Fibroblast of skin of back (primary cell): ENCODE data around the gene MAP3K5.
A peak's percentile ranks its signal among the peaks of the same experiment; 100 is the strongest.

ENCODE experiments used
- DNase-seq: peaks from one replicate; pipeline ENCODE4 v3.0.0-alpha.2; 2013

The MAP3K5 gene

DNA sequence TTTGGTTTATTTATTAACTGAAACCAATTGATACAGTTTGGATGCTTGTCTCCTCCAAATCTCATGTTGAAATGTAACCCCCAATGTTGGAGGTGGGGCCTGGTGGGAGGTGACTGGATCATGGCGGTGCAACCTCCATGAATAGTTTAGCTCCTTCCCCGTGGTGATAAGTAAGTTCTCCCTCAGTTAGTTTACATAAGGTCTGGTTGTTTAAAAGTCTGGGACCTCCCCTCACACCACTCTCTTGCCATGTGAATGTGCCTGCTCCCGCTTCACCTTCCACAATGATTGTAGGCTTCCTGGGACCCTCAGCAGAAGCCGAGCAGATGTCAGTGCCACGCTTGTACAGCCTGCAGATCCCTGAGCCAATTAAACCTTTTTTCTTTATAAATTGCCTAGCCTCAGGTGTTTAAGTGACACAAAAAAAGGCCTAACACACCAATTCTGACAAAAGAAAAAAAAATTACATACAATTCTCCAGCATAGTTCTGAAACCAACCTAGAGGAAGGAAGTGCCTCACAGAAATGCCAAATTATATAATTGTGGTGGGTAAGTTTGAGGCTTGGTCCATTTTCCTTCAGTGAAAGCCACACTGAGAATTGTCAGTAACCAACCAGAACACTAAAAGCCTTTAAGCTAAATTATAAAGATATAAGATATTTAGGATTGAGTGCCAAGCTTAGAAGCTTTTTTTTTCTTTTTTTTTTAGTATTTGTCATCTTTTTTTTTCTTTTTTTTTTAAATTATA is 257.1 kb downstream of the MAP3K5 start:
- no peak for DNase-seq

DNA sequence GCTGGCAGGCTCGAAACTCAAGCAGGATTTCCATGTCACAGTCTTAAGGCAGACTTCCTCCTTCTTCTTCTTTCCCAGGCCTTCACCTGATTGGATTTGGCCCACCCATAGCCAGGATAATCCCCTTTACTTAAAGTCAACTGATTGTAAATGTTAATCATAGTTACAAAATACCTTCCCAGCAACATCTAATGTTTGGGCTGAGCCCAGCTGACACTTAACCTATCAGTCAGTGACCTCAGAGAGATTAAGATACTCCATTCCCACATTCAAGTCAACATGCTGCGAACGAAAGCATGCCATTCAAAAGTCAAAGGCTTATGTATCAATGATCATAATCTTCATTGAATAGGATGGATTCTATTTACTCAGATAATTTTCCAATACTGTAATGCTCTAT is 258.0 kb downstream of the MAP3K5 start:
- DNase-seq = no peak

GRCh38 chr6:136533487-136533886 is 258.8 kb downstream of the MAP3K5 start:
- no peak for DNase-seq

GRCh38 chr6:136532030-136532429 is 260.2 kb downstream of the MAP3K5 start:
- DNase-seq = no peak

DNA sequence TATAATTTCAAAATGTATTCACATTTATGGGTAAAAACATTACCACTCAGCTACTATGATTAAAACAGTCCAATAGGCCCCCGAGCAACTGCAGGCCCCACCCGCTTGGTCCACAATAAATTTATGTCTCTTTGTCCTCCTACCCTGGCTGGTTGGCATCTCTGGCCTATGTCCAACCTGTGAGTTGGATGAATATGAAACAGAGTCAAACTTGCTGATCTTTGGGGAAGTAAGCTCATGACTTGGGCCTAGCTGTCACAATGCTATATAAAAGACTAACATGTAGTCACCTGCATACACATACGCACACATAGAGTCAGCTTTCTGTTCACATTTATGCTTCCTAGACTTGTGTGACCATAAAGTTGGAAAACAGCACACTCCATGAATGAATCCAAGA is 262.6 kb downstream of the MAP3K5 start:
- DNase-seq = no peak

DNA sequence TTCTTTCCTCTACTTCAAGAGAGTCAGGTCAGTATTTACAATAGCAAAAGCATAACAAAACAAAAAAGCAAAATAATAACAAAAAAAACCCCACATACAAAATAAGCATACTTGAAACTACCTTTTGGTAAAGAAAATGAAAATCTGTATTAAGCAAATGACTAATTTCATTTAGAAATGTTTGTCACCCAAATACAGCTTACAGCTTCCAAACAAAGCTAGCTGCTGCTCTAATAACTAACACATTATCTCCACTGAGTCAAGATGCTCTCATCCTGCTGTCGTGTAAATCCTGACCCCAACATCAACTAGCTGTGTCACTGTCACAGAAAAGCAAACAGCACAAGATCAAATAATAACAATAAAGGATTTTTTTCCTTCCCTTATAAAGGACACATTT is 263.8 kb downstream of the MAP3K5 start:
- DNase-seq = peak; percentile 12

DNA sequence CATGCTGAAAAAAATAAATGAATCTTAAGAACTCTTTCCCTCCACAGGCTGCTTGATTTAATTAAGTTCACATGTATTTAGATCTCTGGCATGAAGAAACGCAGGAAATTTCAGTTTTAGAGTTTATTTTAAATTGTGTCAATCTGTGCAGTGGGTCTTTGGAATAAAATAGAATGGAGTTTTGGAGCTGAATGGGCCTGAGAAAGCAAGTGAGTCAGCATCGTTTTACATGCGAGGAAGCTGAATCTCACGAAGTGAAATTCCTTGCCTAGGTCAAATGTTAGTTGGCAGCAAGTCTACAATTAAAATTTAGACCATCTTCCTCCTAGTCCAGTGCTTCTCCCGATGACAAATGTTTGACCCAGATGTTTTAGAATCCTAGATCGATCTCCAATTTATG is 264.4 kb downstream of the MAP3K5 start:
- DNase-seq = peak; percentile 19

DNA sequence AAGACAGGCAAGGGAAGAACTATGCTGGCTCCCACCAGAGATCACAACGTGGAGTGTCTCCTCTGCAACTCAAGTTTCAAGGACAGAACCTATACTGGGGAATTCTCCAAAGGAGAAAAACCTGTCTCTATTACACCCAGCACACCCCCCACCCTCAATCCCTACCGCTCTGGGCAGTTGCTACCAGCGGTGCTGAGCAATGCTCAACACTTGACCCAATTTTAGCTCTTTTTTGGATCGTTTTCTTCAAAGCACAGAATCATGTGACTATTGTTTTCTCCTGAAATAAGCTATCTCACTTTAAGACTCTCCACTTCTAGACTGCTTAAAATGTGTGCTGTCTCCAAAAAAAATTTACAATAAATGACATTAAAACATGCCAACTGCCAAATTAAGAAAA is 265.3 kb downstream of the MAP3K5 start:
- no peak for DNase-seq

- DNase-seq = peak; percentile 64
Observed at GRCh38 chr6:136526196-136526930, 265.9 kb downstream of the MAP3K5 start.

DNA sequence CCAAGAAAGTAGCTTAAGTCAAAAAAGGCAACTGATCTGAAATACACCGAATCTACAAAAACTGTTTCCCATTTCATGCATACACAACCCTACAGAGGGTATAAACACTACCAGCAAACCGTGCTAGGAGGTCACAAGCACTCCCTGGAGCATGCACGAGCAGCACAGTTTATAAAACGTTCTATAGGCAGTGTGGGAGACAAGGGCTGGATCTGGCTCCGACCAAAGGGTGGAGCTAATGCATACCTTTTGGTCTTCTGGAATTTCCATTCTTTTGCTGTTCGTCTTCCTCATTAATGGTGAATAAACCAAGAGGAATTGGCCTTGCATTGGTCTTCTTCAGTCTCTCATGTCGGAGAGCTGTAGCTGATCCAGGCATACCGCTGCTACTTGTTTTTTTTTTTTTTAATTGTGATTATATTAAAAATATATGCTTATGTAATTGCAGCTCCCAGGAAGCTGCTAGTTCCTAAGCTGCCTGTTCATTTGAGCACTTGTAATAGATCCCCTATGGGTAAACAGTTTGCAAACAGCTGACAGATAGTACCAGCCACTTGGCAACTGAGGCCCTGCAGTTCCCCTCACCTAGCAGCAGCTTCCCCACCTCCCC is 266.6 kb downstream of the MAP3K5 start:
- peak; percentile 54 for DNase-seq

DNA sequence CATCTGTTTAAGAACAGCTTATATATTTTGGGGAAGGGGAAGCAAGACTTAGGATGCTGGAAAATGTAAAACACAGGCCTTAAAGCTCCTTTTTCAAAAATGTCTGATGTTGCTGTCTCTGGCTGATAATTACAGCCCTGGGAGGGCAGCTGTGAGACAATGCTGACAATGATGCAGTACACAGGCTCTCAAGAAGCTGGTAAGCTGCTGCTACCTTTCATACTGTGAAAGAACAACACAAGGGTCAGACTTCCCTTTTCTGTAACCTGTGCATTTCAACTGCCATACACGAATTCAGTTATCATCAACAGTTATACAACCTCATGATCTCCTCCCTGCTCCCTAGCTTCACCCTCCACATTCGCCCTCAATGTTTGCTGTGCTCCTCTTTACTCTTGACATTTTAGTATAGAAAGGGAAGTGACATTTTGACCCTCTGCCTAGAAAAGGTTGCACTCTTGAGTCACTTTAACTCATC is 267.3 kb downstream of the MAP3K5 start:
- no peak for DNase-seq

DNA sequence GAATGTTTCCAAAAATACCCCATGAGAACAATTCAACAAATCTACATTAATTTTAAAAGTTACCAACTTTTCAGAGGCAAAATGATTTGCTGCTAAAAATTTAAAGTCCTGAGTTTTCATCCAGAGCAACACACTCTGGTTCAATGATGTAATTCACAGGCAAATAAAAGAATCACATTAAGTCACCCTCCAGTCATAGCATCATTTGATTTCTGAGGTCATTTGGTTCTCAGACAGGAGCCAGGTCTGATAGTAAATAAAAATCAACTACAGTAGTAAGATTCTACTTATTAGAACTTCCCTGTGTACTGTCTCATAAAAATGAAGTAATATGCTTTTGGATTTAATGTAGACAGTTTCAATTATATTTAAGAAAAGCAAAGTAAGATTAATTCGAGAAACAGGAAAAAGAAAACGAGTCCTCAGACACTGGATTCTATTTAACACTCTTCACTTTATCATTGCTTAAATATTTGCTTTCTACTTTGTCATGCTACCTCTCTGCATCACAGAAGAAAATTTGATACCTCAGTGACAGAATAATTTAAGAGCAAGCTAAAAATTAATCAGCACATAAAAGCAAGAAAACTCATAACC is 267.8 kb downstream of the MAP3K5 start:
- no peak for DNase-seq

DNA sequence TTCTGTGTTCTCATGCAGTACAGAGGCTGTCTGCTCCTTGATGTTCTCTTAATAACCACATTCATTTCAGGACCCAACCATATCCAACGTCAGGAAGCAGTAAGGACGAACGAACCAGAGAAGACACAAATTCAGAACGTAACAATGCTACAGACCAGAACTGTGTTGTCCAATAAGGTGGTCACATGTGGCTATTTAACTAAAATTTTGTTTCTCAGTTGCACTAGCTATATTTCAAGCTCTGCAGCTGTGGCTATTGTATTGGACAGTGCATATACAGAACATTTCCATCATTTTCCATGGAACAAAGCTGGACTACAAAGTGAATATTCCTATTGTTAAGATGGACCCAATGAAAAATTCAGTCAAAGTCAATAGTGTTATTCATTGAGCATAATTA is 269.1 kb downstream of the MAP3K5 start:
- DNase-seq = no peak

DNA sequence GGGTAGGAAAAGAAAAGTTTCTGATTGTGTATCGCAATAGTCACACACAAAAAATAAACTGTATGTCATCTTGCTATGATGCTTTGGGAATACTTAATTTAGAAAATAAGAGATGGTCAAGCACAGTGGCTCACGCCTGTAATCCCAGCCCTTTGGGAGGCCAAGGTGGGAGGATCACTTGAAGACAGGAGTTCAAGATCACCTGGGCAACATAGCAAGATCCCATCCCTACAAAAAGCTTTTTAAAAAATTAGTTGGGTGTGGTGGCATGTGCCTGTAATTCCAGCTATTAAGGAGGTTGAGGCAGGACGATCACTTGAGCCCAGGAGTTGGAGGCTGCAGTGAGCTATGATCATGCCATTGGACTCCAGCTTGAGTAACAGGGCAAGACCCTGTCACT is 269.6 kb downstream of the MAP3K5 start:
- DNase-seq = no peak

- no peak for DNase-seq
Observed at GRCh38 chr6:136521911-136522310, 270.4 kb downstream of the MAP3K5 start.

GRCh38 chr6:136521427-136521826 is 270.9 kb downstream of the MAP3K5 start:
- DNase-seq = no peak

GRCh38 chr6:136520517-136520916 is 271.8 kb downstream of the MAP3K5 start:
- no peak for DNase-seq

- no peak for DNase-seq
Observed at GRCh38 chr6:136517582-136517981, 274.7 kb downstream of the MAP3K5 start.

- no peak for DNase-seq
Observed at GRCh38 chr6:136517002-136517401, 275.3 kb downstream of the MAP3K5 start.

DNA sequence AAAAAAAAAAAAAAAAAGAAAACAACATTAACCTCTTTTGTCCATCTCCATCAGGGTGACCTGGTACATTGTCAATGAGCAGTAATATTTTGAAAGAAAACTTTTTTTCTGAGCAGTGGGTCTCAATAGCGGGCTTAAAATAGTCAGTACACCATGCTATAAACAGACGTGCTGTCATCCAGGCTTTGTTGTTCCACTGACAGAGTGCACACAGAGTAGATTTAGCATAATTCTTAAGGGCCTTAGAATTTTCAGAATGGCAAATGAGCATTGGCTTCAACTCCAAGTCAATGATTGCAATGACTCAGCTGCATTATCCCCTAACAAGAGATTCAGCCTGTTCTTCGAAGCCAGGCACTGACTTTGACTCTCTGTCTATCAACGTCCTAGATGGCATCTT is 277.7 kb downstream of the MAP3K5 start:
- no peak for DNase-seq

GRCh38 chr6:136511926-136512325 is 280.4 kb downstream of the MAP3K5 start:
- DNase-seq = no peak

GRCh38 chr6:136511397-136511796 is 280.9 kb downstream of the MAP3K5 start:
- no peak for DNase-seq

GRCh38 chr6:136510782-136511181 is 281.5 kb downstream of the MAP3K5 start:
- no peak for DNase-seq
